ENCODE data around the gene NPR3.

The NPR3 gene

GRCh38 chr5:32710550-32711361 lies at the start of gene NPR3:
NPR3 (plus strand) TSS chr5:32711321; CDS start chr5:32711777, 456 bp downstream.
- peak; percentile 57 for DNase-seq

GRCh38 chr5:32664523-32664922 lies 46.6 kb upstream of the NPR3 start:
- DNase-seq: no peak

GRCh38 chr5:32668552-32668951 lies 42.6 kb upstream of the NPR3 start:
- DNase-seq: no peak

- no peak for DNase-seq
These were observed 37.8 kb upstream of the NPR3 start for GRCh38 chr5:32673272-32673671.

- no peak for DNase-seq
These were observed 34.1 kb upstream of the NPR3 start for GRCh38 chr5:32677023-32677422.

GRCh38 chr5:32678472-32678871 lies 32.6 kb upstream of the NPR3 start:
- DNase-seq: no peak

GRCh38 chr5:32679218-32679617 lies 31.9 kb upstream of the NPR3 start:
- no peak for DNase-seq

- no peak for DNase-seq
These were observed 30.9 kb upstream of the NPR3 start for GRCh38 chr5:32680183-32680582.

- no peak for DNase-seq
These were observed 28.0 kb upstream of the NPR3 start for GRCh38 chr5:32683125-32683524.

GRCh38 chr5:32684260-32684659 lies 26.9 kb upstream of the NPR3 start:
- DNase-seq: no peak

GRCh38 chr5:32686799-32687498 lies 24.2 kb upstream of the NPR3 start:
- no peak for DNase-seq

GRCh38 chr5:32687499-32687831 lies 23.7 kb upstream of the NPR3 start:
- peak; percentile 68 for DNase-seq

GRCh38 chr5:32690153-32690552 lies 21.0 kb upstream of the NPR3 start:
- DNase-seq: no peak

GRCh38 chr5:32690666-32691065 lies 20.5 kb upstream of the NPR3 start:
- DNase-seq: no peak

- no peak for DNase-seq
These were observed 18.9 kb upstream of the NPR3 start for GRCh38 chr5:32692036-32692746.

GRCh38 chr5:32703957-32704356 lies 7.2 kb upstream of the NPR3 start:
- DNase-seq: no peak

- DNase-seq: no peak
These were observed 3.6 kb upstream of the NPR3 start for GRCh38 chr5:32707418-32707997.

- no peak for DNase-seq
These were observed 2.2 kb upstream of the NPR3 start for GRCh38 chr5:32708949-32709348.

GRCh38 chr5:32709750-32710549 lies 1.2 kb upstream of the NPR3 start:
- peak; percentile 86 for DNase-seq

- no peak for DNase-seq
These were observed 200 bp downstream of the NPR3 start for GRCh38 chr5:32711362-32711680.

- DNase-seq: peak; percentile 47
These were observed 760 bp downstream of the NPR3 start for GRCh38 chr5:32711681-32712480.
